HG03565 (cell line): Measurements from ENCODE around the gene CNP.

ENCODE experiments used
- ATAC-seq: cut with Tn5 transposase; IDR thresholded peaks from one replicate; pipeline ENCODE4 v1.9.1; 2021; ENCODE audit warnings: mild to moderate bottlenecking, moderate library complexity; ENCODE audit not compliant: unreplicated experiment

The CNP gene

GRCh38 chr17:41941168-41941567 lies 25.4 kb upstream of the CNP start:
- no peak for ATAC-seq

DNA sequence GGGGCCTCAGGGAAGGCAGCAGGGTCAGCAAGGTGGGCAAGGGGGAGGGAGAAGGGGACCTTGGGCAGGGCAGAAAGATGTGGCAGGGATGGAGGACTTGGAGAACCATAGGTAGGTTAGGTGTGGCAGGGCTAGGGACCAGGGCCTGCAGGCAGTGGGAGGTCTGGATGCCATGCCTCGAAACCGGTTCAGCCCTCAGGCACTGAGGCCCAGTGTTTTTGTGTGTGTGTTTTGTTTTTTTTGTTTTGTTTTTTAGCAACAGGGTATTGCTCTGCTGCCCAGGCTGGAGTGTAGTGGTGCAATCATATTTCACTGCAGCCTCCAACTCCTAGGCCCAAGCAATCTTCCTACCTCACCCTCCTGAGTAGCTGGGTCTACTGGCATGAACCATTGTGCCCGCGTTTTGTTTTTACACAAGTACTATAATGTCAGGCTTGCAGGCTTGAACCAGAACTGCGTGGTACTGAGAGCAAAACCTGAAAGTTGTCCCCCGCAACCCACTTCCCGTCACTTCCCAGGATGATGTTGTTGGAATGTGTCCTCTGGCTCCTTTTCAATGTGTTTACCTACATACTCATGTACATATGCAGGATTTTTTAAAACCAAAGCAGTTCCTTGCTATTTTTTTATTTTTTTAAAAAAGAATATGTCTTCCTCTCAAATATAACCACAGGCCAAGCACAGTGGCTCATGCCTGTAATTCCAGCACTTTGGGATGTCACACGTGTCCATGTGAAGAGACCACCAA lies 23.8 kb upstream of the CNP start:
- no peak for ATAC-seq

DNA sequence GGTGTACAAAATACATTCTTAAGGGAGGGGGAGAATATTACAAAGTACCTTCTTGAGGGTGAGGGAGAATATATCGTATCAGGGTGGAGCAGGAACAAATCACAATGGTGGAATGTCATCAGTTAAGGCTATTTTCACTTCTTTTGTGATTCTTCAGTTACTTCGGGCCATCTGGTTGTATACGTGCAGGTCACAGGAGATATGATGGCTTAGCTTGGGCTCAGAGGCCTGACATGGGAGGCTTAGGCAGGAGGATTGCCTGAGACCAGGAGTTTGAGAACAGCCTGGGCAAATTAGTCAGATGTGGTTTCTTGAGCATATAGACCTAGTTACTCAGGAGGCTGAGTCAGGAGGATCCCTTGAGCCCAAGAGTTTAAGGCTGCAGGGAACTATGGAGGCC lies 23.1 kb upstream of the CNP start:
- no peak for ATAC-seq

GRCh38 chr17:41944943-41945342 lies 21.7 kb upstream of the CNP start:
- no peak for ATAC-seq

DNA sequence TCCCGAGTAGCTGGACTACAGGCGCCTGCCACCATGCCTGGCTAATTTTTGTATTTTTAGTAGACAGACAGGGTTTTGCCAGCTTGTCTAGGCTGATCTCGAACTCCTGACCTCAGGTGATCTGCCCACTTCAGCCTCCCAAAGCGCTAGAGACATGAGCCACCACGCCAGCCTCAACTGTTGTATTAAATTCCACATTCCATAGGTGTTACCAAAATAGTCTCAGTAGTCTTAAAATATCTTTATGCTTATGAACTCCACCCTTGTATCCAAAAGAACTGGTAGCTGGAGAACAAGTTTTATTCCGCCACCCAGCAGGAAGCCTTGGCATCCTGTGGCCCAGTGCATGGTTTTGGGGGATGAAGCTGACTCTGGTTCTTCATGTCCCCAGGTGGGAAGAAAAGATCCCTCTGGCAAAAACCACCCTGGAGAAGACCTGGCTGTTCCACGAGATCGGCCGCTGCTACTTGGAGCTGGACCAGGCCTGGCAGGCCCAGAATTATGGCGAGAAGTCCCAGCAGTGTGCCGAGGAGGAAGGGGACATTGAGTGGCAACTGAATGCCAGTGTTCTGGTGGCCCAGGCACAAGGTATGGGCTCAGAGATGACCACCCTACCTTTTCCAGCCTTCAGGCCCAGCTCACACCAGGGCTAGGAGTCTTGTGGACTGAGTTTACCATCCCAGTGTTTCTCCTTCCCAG lies 17.7 kb upstream of the CNP start:
- no peak for ATAC-seq

DNA sequence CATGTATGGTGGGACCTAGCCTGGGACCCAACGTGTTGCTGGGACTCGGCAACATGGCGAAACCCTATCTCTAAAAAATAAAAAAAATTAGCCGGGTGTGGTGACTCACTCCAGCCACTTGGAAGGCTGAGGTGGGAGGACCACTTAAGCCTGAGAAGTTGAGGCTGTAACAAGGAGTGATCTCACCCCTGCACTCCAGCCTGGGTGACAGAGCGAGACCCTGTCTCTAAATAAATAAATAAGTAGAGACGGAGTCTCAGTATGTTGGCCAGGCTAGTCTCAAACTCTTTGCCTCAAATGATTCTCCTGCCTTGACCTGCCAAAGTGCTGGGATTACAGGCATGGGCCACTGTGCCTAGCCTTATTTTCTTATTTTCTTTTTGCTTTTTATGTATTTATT lies 10.1 kb upstream of the CNP start:
- ATAC-seq, result no peak

GRCh38 chr17:41957031-41957868 lies 9.3 kb upstream of the CNP start:
- no peak for ATAC-seq

- ATAC-seq, result no peak
Measured at GRCh38 chr17:41957869-41958439, 8.6 kb upstream of the CNP start.

- no peak for ATAC-seq
Measured at GRCh38 chr17:41959030-41959335, 7.6 kb upstream of the CNP start.

- no peak for ATAC-seq
Measured at GRCh38 chr17:41959336-41960095, 7.1 kb upstream of the CNP start.

DNA sequence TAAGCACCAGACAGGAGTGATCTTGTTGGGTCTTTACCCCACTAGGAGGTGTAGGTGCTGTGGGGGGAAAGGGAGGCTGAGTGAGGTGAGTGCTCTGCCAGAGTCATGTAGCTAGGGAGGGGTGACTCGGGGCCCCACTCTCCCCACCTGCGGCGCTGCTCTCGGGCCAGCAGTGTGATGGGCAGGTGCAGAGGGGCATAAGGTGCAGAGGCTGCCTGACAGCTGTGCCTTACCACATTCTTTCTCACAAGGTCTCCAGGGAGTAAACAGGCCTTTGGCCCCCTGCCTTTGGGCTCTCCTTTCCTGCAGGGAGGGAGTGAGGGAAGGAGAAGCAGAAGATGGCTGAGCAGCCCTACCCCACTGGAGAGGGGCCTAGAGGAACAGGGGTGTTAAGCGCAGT lies 4.5 kb upstream of the CNP start:
- no peak for ATAC-seq

GRCh38 chr17:41962768-41963434 lies 3.7 kb upstream of the CNP start:
- no peak for ATAC-seq

- ATAC-seq, result no peak
Measured at GRCh38 chr17:41965694-41966462, 717 bp upstream of the CNP start.

- ATAC-seq, result no peak
Measured at GRCh38 chr17:41967141-41967920, 736 bp downstream of the CNP start.

DNA sequence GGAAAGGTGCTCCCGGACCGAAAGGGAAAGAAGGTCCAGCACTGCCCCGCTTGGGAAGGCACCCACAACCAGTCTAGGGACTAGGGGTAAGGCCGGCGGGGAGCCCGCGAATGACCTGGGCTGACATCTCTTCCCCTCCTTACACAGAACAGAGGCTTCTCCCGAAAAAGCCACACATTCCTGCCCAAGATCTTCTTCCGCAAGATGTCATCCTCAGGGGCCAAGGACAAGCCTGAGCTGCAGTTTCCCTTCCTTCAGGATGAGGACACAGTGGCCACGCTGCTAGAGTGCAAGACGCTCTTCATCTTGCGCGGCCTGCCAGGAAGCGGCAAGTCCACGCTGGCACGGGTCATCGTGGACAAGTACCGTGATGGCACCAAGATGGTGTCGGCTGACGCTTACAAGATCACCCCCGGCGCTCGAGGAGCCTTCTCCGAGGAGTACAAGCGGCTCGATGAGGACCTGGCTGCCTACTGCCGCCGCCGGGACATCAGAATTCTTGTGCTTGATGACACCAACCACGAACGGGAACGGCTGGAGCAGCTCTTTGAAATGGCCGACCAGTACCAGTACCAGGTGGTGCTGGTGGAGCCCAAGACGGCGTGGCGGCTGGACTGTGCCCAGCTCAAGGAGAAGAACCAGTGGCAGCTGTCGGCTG lies 1.5 kb downstream of the CNP start:
- no peak for ATAC-seq

GRCh38 chr17:41968676-41969075 lies 2.1 kb downstream of the CNP start:
- ATAC-seq, result no peak

DNA sequence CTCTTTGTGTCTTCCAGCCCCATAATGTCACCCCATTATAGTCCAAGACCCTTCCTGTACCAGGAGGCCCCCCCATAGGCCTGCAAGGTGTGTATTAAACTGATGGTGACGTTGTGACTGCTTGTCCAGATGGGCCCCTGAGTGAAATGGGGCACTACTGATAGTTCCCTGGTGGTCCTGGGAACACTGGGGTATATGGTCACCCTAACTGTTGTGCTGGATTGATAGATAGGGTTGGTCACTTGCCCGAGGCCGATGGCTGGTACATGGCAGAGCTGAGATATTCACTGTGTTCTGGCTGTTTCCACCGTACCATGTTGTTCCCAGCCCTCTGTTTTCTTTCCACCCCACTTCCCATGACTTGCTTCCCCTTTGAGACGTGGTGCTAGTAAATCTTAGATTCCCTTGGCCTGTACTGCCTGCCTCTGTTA lies 4.3 kb downstream of the CNP start:
- no peak for ATAC-seq
